Measurements from ENCODE around the gene HEXD. TPM values are rescaled to one million over a fixed set of nuclear protein-coding genes. Genes with fewer than 3 reads are reported as not detected.

The HEXD gene
- total and polyA plus RNA-seq, 10 of the 15 experiments (the other 5 are each of a cell fraction or from before 2014, with no cell fraction given), result 1.6 to 24.2 (median 7.0) TPM

- no peaks in the 10 kb centered on the region for H3K4me1 ChIP-seq (ENCODE audit: control insufficient read depth, insufficient read depth, low read length)
- ATAC-seq (no peak), DNase-seq (ENCODE audit: low read depth, low spot score) (no peak), FAIRE-seq (no peak)
- H3K27ac ChIP-seq (ENCODE audit: control insufficient read depth, insufficient read depth), result no peak overlapping the region
- H3K27me3 ChIP-seq (replicated peaks in 1 of 2; ENCODE audit: control insufficient read depth in 2 of 2, insufficient read depth in 2 of 2, low read length in 1 of 2), result no peaks in the 10 kb centered on the region
- intact Hi-C loops (cut with micrococcal nuclease; ENCODE audit: unreplicated experiment), result no loop called here
- TSS peak; percentile 43 for BruUV-seq (replicated peaks)
- no peaks in the 10 kb centered on the region; the same call in 1 of the 2 replicates for H3K79me2 ChIP-seq (ENCODE audit: control insufficient read depth, insufficient read depth, low read length)
- WGBS (ENCODE audit: insufficient coverage, insufficient replicate concordance, low lambda C conversion rate, missing lambda C conversion rate), result 92% methylated on average over 11 of the region's 11 CpGs
- no peak overlapping the region for H3K9ac ChIP-seq (ENCODE audit: control insufficient read depth, insufficient read depth, low read length)
- TF ChIP-seq TCF3 (IDR thresholded peaks at IDR 0.05; ENCODE audit: borderline replicate concordance, insufficient read depth, low read depth, low read length) (no peak), TARDBP (IDR thresholded peaks at IDR 0.05; ENCODE audit: borderline replicate concordance) (no peak), NR2F1 (conservative IDR thresholded peaks at IDR 0.05) (no peak), FOXK2 (IDR thresholded peaks at IDR 0.05) (no peak), ZBTB33 (IDR thresholded peaks at IDR 0.05) (no peak), JUND (IDR thresholded peaks at IDR 0.05; ENCODE audit: low read depth, low read length) (no peak), PBX3 (IDR thresholded peaks at IDR 0.05; ENCODE audit: insufficient replicate concordance, low read depth, low read length) (no peak), ZNF24 (IDR thresholded peaks at IDR 0.05) (no peak)
- ChIA-PET SMC1A (ENCODE audit: uncharacterized antibody, unreplicated experiment) (interaction anchor here (0.7 to 0.9 kb wide), 2 partner anchors 18 to 176 kb away, joined by 4 to 5 read pairs; no protein-coding TSS in a partner anchor), POLR2A (interaction anchor here (0.5 kb wide), 1 partner anchor 44 kb away, joined by 4 read pairs; no protein-coding TSS in a partner anchor), RAD21 (ENCODE audit: unreplicated experiment) (no interaction called here), CTCF (interaction anchor here (1.3 kb wide), 1 partner anchor 80 kb away, joined by 4 read pairs; no protein-coding TSS in a partner anchor)
- no peak overlapping the region for H2AFZ ChIP-seq (ENCODE audit: control insufficient read depth, low read depth, low read length)
- H3K36me3 ChIP-seq (ENCODE audit: control insufficient read depth in 2 of 2, insufficient read depth in 2 of 2, low read length in 1 of 2), result peaks cover 15 to 16% of the 10 kb centered on the region in 2 experiments; a peak in 3 of 4 replicates
- H3K9me3 ChIP-seq (replicated peaks; ENCODE audit: control insufficient read depth, insufficient read depth, low read length), result no peaks in the 10 kb centered on the region
- no peak overlapping the region for H3K4me3 ChIP-seq
- 0 out of 2 replicates have a peak, but pooled peaks cover 2% of the 10 kb centered on the region for H4K20me1 ChIP-seq (ENCODE audit: control insufficient read depth, insufficient read depth)
- in situ Hi-C loops (cut with MboI), result no loop called here
- H3K4me2 ChIP-seq (ENCODE audit: control insufficient read depth, insufficient read depth), result no peak overlapping the region
Observed at GRCh38 chr17:82474223-82475010, 56.3 kb downstream of the HEXD start.

All from GM12878 (cell line).